ENCODE measurements around the gene SUMO3. TPM values are rescaled to one million over a fixed set of nuclear protein-coding genes. Genes with fewer than 3 reads are reported as not detected.

The SUMO3 gene
- total and polyA plus RNA-seq, 2 experiments from 2014 or later = 90.8 to 103 TPM

GRCh38 chr21:44858291-44858690, 40.4 kb upstream of the SUMO3 start (continued):
- TF ChIP-seq ZNF462 (CRISPR knock-in tag; IDR thresholded peaks at IDR 0.05) (no peak), CREB1 (CRISPR knock-in tag; IDR thresholded peaks at IDR 0.05; ENCODE audit: low read depth) (no peak), POLR2AphosphoS5 (IDR thresholded peaks at IDR 0.05; ENCODE audit: low read depth) (no peak), ETS1 (IDR thresholded peaks at IDR 0.05) (no peak), CTCF (conservative IDR thresholded peaks at IDR 0.05; ENCODE audit: low read depth in 2 of 2) (no peak)
